Fibroblast of lung (primary cell): ENCODE measurements around the gene CYB5A.

Experiments
- CTCF ChIP-seq, 2 donors: IDR thresholded peaks in 1 of 2; conservative IDR thresholded peaks in 1 of 2; 1 replicate in 1 of 2; 2 replicates in 1 of 2; pipeline ENCODE4 v1.5.1; 2011 to 2012; ENCODE audit warnings: low read length in 2 of 2, control low read depth in 1 of 2, inconsistent platforms in 1 of 2, low read depth in 1 of 2, mild to moderate bottlenecking in 1 of 2
- EZH2 ChIP-seq: IDR thresholded peaks from 2 replicates; pipeline ENCODE4 v1.5.1; 2012; ENCODE audit warnings: low read length, control low read depth, mild to moderate bottlenecking; ENCODE audit errors: missing control alignments

GRCh38 chr18:74278058-74278457, 13.7 kb downstream of the CYB5A start:
- TF ChIP-seq CTCF (conservative IDR thresholded peaks at IDR 0.05 in 1 of 2, IDR thresholded peaks at IDR 0.05 in 1 of 2; ENCODE audit: low read depth in 1 of 2, low read length in 2 of 2), result no peak
- TF ChIP-seq EZH2, result no peak
